Erythroblast (primary cell): Measurements from ENCODE around the gene IL12RB2.

Experiments
- GATA1 ChIP-seq: IDR thresholded peaks from 2 replicates; pipeline ENCODE4 v1.6.1; 2011; ENCODE audit warnings: low read depth, mild to moderate bottlenecking, control low read depth, low read length, moderate library complexity
- POLR2A ChIP-seq: IDR thresholded peaks from 2 replicates; pipeline ENCODE4 v1.6.1; 2011; ENCODE audit warnings: mild to moderate bottlenecking, low read length

- no peak for TF ChIP-seq POLR2A
- no peak for TF ChIP-seq GATA1
Observed at GRCh38 chr1:67314696-67315095, 7.0 kb downstream of the IL12RB2 start.
